ENCODE results near the gene MRPL38. TPM values are rescaled to one million over a fixed set of nuclear protein-coding genes. Genes with fewer than 3 reads are reported as not detected.

Gene MRPL38
- total RNA-seq, 1 experiment from 2014 or later, result 108 TPM

GRCh38 chr17:75931062-75931461 is 26.4 kb upstream of the MRPL38 start:
- Histone ChIP-seq H4K5ac (ENCODE audit: insufficient read length, low read depth, low read length) (no peak overlapping the region), H3K23me2 (ENCODE audit: insufficient read length, low read depth, low read length, poor library complexity, severe bottlenecking) (no peaks in the 10 kb centered on the region), H2AK5ac (ENCODE audit: insufficient read length, low read length) (no peak overlapping the region), H3K27me3 (ENCODE audit: insufficient read depth, low read length) (no peaks in the 10 kb centered on the region), H3K9ac (ENCODE audit: extremely low read depth, insufficient read length, low read length) (no peak overlapping the region), H3K4me2 (ENCODE audit: insufficient read depth, insufficient read length, low read length) (no peak overlapping the region), H2AFZ (ENCODE audit: low read length) (no peak overlapping the region), H3K4ac (ENCODE audit: low read depth, low read length) (no peak overlapping the region), H2BK15ac (ENCODE audit: low read depth, low read length) (no peak overlapping the region), H3K18ac (ENCODE audit: insufficient read length, low read depth, low read length) (no peak overlapping the region), H2BK20ac (ENCODE audit: low read depth, low read length, poor library complexity, severe bottlenecking) (no peak overlapping the region), H4K8ac (replicated peaks; ENCODE audit: insufficient read length, low read depth, low read length) (no peak overlapping the region), H3K79me2 (ENCODE audit: insufficient read depth, low read length) (no peaks in the 10 kb centered on the region), H2BK120ac (ENCODE audit: low read depth, low read length, poor library complexity, severe bottlenecking) (no peak overlapping the region), H3K23ac (ENCODE audit: insufficient read length, low read depth, low read length) (no peak overlapping the region), H3K56ac (ENCODE audit: insufficient read length, low read depth, low read length) (no peak overlapping the region), H3K4me1 (ENCODE audit: insufficient read depth, low read length) (no peaks in the 10 kb centered on the region), H3K27ac (ENCODE audit: insufficient read length, low read depth, low read length) (no peak overlapping the region), H3K9me3 (ENCODE audit: control insufficient read depth, low read depth, low read length) (no peaks in the 10 kb centered on the region), H2BK12ac (ENCODE audit: insufficient read length, low read depth, low read length) (no peak overlapping the region), H4K20me1 (ENCODE audit: control insufficient read depth, insufficient read depth, insufficient read length) (no peaks in the 10 kb centered on the region), H2BK5ac (ENCODE audit: insufficient read length, low read length) (no peak overlapping the region), H3T11ph (ENCODE audit: low read length) (no peak overlapping the region), H3K14ac (ENCODE audit: insufficient read depth, low read length) (no peak overlapping the region), H3K79me1 (ENCODE audit: insufficient read depth, low read depth, low read length, poor library complexity, severe bottlenecking) (no peaks in the 10 kb centered on the region), H4K91ac (ENCODE audit: insufficient read length, low read depth, low read length) (no peak overlapping the region)
- peaks cover 3 to 22% (median 9%) of the 10 kb centered on the region in 3 experiments; a peak in 5 of 7 replicates for H3K36me3 Mint-ChIP-seq (ENCODE audit: insufficient read depth in 1 of 3, low read depth in 3 of 3)
- no peak overlapping the region for H3K4me3 Mint-ChIP-seq
- no CpG with 5 or more reads among the region's 4 CpGs for WGBS (ENCODE audit: extremely low coverage, insufficient read length, low lambda C conversion rate)
- no peak for DNase-seq
- TF ChIP-seq CTCF (conservative IDR thresholded peaks at IDR 0.05), result no peak
- peak overlapping the region in 1 of 3 experiments; percentile 82; a peak in 2 of 7 replicates for H3K27ac Mint-ChIP-seq
- H3K9me3 Mint-ChIP-seq, result no peaks in the 10 kb centered on the region
- H3K4me1 Mint-ChIP-seq, result no peaks in the 10 kb centered on the region
- H3K27me3 Mint-ChIP-seq (ENCODE audit: low read depth), result no peaks in the 10 kb centered on the region
